Right lobe of liver (tissue), 6 donors: ENCODE data around the gene FMN1. TPM values are rescaled to one million over a fixed set of nuclear protein-coding genes. Genes with fewer than 3 reads are reported as not detected.

ENCODE experiments used
- ATAC-seq, 4 donors: fragments of 200-7000 bp; cut with Tn5 transposase; one replicate each; pipeline ENCODE4 v1.9.1; 2020; ENCODE audit warnings: mild to moderate bottlenecking in 4 of 4, moderate library complexity in 4 of 4
- DNase-seq, 3 donors: peaks; one replicate each; pipeline ENCODE4 v3.0.0-alpha.2; 2020
- H3K27ac ChIP-seq, 3 donors: fragments of 200-600 bp; one replicate each; pipeline ENCODE4 v1.8.0; 2022
- H3K27me3 ChIP-seq, 2 donors: fragments of 200-600 bp; one replicate each; pipeline ENCODE4 v1.8.0; 2022
- H3K36me3 ChIP-seq, 4 donors: fragments of 200-600 bp; sonication (generic) in 1 of 4; one replicate each; pipeline versions ENCODE4 v1.5.1 to v1.8.0; 2017 to 2022; ENCODE audit warnings: control low read depth in 1 of 4
- H3K4me1 ChIP-seq, 4 donors: fragments of 200-600 bp; sonication (generic) in 1 of 4; one replicate each; pipeline versions ENCODE4 v1.5.1 to v1.8.0; 2017 to 2022; ENCODE audit warnings: control low read depth in 1 of 4
- H3K4me3 ChIP-seq, 3 donors: fragments of 200-600 bp; one replicate each; pipeline ENCODE4 v1.8.0; 2022
- H3K9me3 ChIP-seq, 4 donors: fragments of 200-600 bp; sonication (generic) in 1 of 4; one replicate each; pipeline versions ENCODE4 v1.5.1 to v1.8.0; 2017 to 2022; ENCODE audit warnings: control low read depth in 1 of 4
- POLR2A ChIP-seq: fragments of 450-650 bp; IDR thresholded peaks from one replicate; pipeline ENCODE4 v1.6.1; 2017; ENCODE audit warnings: antibody characterized with exemption, mild to moderate bottlenecking
- WGBS: methylation state at CpG from one replicate; pipeline ENCODE4 v1.1.6; 2018; ENCODE audit warnings: low coverage, low lambda C conversion rate; ENCODE audit not compliant: insufficient coverage; ENCODE audit errors: missing lambda C conversion rate; 5-methylcytosine and 5-hydroxymethylcytosine counted together
- intact Hi-C, 2 donors: fragments of 100-400 bp; cut with DNase I; formaldehyde crosslinking; loops; one replicate each; pipeline versions ENCODE4 v1.11.2 to v1.14.1; 2022
- total RNA-seq, 6 experiments: library from RNA; depleted of rRNA in 2 of 6; stranded (reverse); fragments of >200 nt in 2 of 6; fragmentation: NEBNext Ultra II Directional in 3 of 6; extraction: Animal tissue kit (Norgen Biotek cat#: 25700) in 3 of 6; gene quantifications; one replicate each; pipeline versions ENCODE4 v1.1.0 to v1.2.4, GENCODE V29; 2016 to 2023
- TF ChIP-seq, protein P1 (sequence below), 4 donors: fragments of 200-600 bp in 3 of 4; fragments of 450-650 bp in 1 of 4; IDR thresholded peaks; one replicate each; pipeline versions ENCODE4 v1.5.1 to v1.8.0; 2016 to 2022; ENCODE audit warnings: antibody characterized with exemption in 4 of 4, mild to moderate bottlenecking in 2 of 4
- donor health status: DM: no; HTN: yes; CAD: no.
- donor health status: DM: no; HTN: no; CAD: no.
- donor health status: DM: no; HTN: no; CAD: no.
- donor health status: DM: no; HTN: yes; CAD: no.
- donor health status: DM: no; HTN: yes; CAD: no.

The FMN1 gene
- total RNA-seq, 6 experiments from 2014 or later, result 1.1 to 6.8 (median 3.1) TPM

DNA sequence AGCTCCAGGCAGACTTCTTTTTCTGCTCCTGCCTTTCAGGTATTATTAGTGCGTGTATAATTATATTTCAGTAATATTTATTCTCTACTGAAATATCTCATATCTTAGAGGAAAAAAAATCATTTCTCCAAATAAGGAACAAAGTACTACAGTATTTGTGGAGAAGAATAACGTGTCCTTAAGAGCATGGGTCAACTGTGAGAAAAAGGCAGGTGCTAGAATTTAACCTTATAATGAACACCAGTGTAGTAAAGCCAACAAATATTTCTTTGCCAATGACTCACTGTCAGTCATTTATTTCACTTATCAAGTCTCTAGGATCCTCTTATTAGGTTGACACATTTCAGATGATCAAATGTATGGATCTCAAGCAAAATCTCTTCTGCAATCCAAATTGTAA lies 293.3 kb downstream of the FMN1 start:
- Histone ChIP-seq H3K4me3 (no peak overlapping the region), H3K27me3 (no peaks in the 10 kb centered on the region), H3K36me3 (no peaks in the 10 kb centered on the region), H3K9me3 (no peaks in the 10 kb centered on the region), H3K27ac (no peak overlapping the region), H3K4me1 (no peaks in the 10 kb centered on the region)
- intact Hi-C loops, result no loop called here
- TF ChIP-seq POLR2A, result no peak
- TF ChIP-seq, protein P1, sequence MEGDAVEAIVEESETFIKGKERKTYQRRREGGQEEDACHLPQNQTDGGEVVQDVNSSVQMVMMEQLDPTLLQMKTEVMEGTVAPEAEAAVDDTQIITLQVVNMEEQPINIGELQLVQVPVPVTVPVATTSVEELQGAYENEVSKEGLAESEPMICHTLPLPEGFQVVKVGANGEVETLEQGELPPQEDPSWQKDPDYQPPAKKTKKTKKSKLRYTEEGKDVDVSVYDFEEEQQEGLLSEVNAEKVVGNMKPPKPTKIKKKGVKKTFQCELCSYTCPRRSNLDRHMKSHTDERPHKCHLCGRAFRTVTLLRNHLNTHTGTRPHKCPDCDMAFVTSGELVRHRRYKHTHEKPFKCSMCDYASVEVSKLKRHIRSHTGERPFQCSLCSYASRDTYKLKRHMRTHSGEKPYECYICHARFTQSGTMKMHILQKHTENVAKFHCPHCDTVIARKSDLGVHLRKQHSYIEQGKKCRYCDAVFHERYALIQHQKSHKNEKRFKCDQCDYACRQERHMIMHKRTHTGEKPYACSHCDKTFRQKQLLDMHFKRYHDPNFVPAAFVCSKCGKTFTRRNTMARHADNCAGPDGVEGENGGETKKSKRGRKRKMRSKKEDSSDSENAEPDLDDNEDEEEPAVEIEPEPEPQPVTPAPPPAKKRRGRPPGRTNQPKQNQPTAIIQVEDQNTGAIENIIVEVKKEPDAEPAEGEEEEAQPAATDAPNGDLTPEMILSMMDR (IDR thresholded peaks at IDR 0.05), result no peak
- DNase-seq, result no peak
- WGBS, result 46% methylated on average over 2 of the region's 2 CpGs
- no peak for ATAC-seq

DNA sequence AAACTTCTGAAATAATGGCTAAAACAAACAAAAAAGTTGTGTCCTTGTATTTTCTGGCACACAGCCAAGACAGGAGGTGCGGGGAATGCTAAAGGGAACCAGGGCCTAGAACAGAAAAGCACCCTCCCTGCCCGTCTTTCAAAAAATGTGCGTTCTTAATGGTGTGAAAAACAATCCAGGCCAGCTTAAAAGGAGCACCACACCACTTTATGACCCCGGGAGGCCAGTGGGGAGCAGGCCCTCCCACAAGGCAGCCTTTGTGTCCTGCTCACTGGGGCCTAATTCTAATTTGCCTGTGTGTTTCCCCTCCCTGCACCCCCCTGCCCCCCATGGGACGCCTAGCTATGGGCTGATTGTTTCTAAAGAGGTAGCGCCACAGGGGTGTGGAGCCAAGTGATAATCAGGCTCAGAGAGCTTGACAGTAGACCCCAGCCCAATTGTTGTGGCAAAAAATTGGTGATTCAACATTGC lies 295.4 kb downstream of the FMN1 start:
- no peak overlapping the region for H3K4me3 ChIP-seq
- ATAC-seq (no peak), DNase-seq (no peak)
- WGBS, result 48% methylated on average over 3 of the region's 6 CpGs
- no peak overlapping the region for H3K27ac ChIP-seq
- H3K9me3 ChIP-seq, result no peaks in the 10 kb centered on the region
- H3K27me3 ChIP-seq, result no peaks in the 10 kb centered on the region
- no peaks in the 10 kb centered on the region for H3K36me3 ChIP-seq
- H3K4me1 ChIP-seq, result no peaks in the 10 kb centered on the region
- intact Hi-C loops, result no loop called here
- TF ChIP-seq, protein P1 (IDR thresholded peaks at IDR 0.05), result no peak
- TF ChIP-seq POLR2A, result no peak

DNA sequence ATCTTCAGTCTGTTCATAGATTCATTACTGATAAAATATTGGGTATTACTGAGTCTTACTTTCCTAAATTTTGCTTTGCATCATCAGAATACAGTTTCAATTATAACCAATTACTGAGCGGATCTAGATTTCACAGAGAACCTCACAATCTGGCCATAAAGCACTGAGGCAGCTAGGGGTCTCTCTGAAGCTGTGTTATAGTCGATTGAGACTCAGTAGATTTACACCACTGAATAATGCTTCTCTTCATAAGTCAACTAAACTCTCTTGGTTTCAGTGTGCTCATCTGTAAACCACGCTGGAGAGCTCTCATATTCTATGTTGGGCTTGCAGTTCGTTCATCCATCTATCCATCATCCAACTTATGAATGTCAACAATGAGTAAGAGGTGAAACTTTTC lies 296.1 kb downstream of the FMN1 start:
- H3K27me3 ChIP-seq, result no peaks in the 10 kb centered on the region
- no peak for TF ChIP-seq POLR2A
- TF ChIP-seq, protein P1 (IDR thresholded peaks at IDR 0.05), result no peak
- ATAC-seq (no peak), DNase-seq (no peak)
- 60% methylated on average over 4 of the region's 4 CpGs for WGBS
- no peaks in the 10 kb centered on the region for H3K36me3 ChIP-seq
- intact Hi-C loops, result no loop called here
- H3K4me3 ChIP-seq, result no peak overlapping the region
- H3K27ac ChIP-seq, result no peak overlapping the region
- H3K4me1 ChIP-seq, result no peaks in the 10 kb centered on the region
- H3K9me3 ChIP-seq, result no peaks in the 10 kb centered on the region

DNA sequence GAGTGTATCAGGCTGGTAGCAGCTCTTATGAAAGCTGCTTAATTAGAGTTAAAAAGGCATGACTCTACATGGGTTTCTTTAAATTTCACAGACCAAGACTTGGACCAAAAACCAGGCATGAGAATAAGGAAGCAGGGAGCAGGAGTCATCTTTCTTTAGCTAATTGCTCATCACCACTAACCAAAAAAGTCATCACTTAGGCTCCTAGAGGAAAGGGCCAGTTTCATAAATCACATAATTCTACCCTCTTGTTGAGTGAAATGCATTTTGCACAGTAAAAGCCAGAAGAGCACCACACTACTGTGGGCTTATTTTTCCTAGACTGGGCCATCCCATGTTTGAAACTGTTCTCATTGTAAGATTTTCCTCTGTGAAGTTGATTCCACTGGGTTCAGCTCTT lies 301.1 kb downstream of the FMN1 start:
- ATAC-seq (no peak), DNase-seq (no peak)
- intact Hi-C loops, result no loop called here
- Histone ChIP-seq H3K27ac (no peak overlapping the region), H3K36me3 (no peaks in the 10 kb centered on the region), H3K9me3 (no peaks in the 10 kb centered on the region), H3K27me3 (no peaks in the 10 kb centered on the region), H3K4me1 (no peaks in the 10 kb centered on the region), H3K4me3 (no peak overlapping the region)
- TF ChIP-seq, protein P1 (IDR thresholded peaks at IDR 0.05), result no peak
- TF ChIP-seq POLR2A, result no peak

DNA sequence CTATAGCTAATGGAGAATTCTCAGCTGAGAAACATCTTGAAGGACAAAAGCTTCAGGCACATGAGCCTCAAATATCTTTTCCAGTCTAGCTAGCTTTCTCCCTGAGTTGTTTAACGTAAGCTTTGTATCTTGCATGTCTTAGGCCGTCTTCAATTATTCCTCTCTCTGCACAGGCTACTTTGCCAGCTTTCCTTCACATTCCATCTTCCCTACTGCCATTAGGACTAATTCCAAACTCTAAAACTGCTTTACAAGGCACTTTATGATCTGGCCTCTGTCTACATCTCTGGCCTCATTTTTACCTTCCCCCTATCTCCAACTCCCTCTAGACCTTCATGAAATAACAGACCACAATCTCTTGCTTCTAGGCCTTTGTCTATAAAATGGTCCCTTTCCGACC lies 305.3 kb downstream of the FMN1 start:
- Histone ChIP-seq H3K4me1 (no peaks in the 10 kb centered on the region), H3K4me3 (no peak overlapping the region), H3K27ac (no peak overlapping the region), H3K36me3 (no peaks in the 10 kb centered on the region), H3K27me3 (no peaks in the 10 kb centered on the region), H3K9me3 (no peaks in the 10 kb centered on the region)
- no peak for ATAC-seq
- no peak for DNase-seq
- intact Hi-C loops, result no loop called here
- TF ChIP-seq, protein P1 (IDR thresholded peaks at IDR 0.05), result no peak
- no peak for TF ChIP-seq POLR2A
- 49% methylated on average over 3 of the region's 3 CpGs for WGBS
